Ishikawa (cell line): Measurements from ENCODE around the gene MIER3.

Experiments used
- CEBPB ChIP-seq: IDR thresholded peaks from 2 replicates; pipeline ENCODE4 v1.6.1; 2012
- CREB1 ChIP-seq: IDR thresholded peaks from 2 replicates; pipeline ENCODE4 v1.6.1; 2012; ENCODE audit warnings: low read depth
- EGR1 ChIP-seq: IDR thresholded peaks from 2 replicates; pipeline ENCODE4 v1.6.1; 2012
- EP300 ChIP-seq: IDR thresholded peaks from 2 replicates; pipeline ENCODE4 v1.6.1; 2012; ENCODE audit warnings: borderline replicate concordance
- FOXM1 ChIP-seq: IDR thresholded peaks from 2 replicates; pipeline ENCODE4 v1.6.1; 2012; ENCODE audit warnings: low read depth, borderline replicate concordance
- MAX ChIP-seq: IDR thresholded peaks from 2 replicates; pipeline ENCODE4 v1.6.1; 2012
- NFIC ChIP-seq: IDR thresholded peaks from 2 replicates; pipeline ENCODE4 v1.6.1; 2012
- RAD21 ChIP-seq: IDR thresholded peaks from 2 replicates; pipeline ENCODE4 v1.6.1; 2012; ENCODE audit warnings: low read depth
- TAF1 ChIP-seq: IDR thresholded peaks from 2 replicates; pipeline ENCODE4 v1.6.1; 2012; ENCODE audit warnings: low read depth, mild to moderate bottlenecking
- TCF12 ChIP-seq: IDR thresholded peaks from 2 replicates; pipeline ENCODE4 v1.6.1; 2012; ENCODE audit warnings: low read depth
- TEAD4 ChIP-seq: IDR thresholded peaks from 2 replicates; pipeline ENCODE4 v1.6.1; 2012
- USF1 ChIP-seq: IDR thresholded peaks from 2 replicates; pipeline ENCODE4 v1.6.1; 2012
- YY1 ChIP-seq: IDR thresholded peaks from 2 replicates; pipeline ENCODE4 v1.6.1; 2012; ENCODE audit warnings: low read depth
- TF ChIP-seq, protein P1 (sequence below): IDR thresholded peaks from 2 replicates; pipeline ENCODE4 v1.6.1; 2012; ENCODE audit warnings: low read depth, mild to moderate bottlenecking

GRCh38 chr5:56964173-56964572, 12.2 kb upstream of the MIER3 start:
- TF ChIP-seq EGR1 = no peak
- TF ChIP-seq EP300 = no peak
- TF ChIP-seq CREB1 = no peak
- no peak for TF ChIP-seq TAF1
- TF ChIP-seq, protein P1, sequence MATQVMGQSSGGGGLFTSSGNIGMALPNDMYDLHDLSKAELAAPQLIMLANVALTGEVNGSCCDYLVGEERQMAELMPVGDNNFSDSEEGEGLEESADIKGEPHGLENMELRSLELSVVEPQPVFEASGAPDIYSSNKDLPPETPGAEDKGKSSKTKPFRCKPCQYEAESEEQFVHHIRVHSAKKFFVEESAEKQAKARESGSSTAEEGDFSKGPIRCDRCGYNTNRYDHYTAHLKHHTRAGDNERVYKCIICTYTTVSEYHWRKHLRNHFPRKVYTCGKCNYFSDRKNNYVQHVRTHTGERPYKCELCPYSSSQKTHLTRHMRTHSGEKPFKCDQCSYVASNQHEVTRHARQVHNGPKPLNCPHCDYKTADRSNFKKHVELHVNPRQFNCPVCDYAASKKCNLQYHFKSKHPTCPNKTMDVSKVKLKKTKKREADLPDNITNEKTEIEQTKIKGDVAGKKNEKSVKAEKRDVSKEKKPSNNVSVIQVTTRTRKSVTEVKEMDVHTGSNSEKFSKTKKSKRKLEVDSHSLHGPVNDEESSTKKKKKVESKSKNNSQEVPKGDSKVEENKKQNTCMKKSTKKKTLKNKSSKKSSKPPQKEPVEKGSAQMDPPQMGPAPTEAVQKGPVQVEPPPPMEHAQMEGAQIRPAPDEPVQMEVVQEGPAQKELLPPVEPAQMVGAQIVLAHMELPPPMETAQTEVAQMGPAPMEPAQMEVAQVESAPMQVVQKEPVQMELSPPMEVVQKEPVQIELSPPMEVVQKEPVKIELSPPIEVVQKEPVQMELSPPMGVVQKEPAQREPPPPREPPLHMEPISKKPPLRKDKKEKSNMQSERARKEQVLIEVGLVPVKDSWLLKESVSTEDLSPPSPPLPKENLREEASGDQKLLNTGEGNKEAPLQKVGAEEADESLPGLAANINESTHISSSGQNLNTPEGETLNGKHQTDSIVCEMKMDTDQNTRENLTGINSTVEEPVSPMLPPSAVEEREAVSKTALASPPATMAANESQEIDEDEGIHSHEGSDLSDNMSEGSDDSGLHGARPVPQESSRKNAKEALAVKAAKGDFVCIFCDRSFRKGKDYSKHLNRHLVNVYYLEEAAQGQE = no peak
- no peak for TF ChIP-seq USF1
- TF ChIP-seq CEBPB = no peak
- TF ChIP-seq FOXM1 = no peak
- no peak for TF ChIP-seq TCF12
- TF ChIP-seq MAX = no peak
- no peak for TF ChIP-seq RAD21
- TF ChIP-seq YY1 = no peak
- no peak for TF ChIP-seq NFIC
- TF ChIP-seq TEAD4 = no peak
